ENCODE data around the gene ZNF260. TPM values are rescaled to one million over a fixed set of nuclear protein-coding genes. Genes with fewer than 3 reads are reported as not detected.

ZNF260 gene
- total and polyA plus RNA-seq, 2 of the 13 experiments (the other 11 are each of a cell fraction or from before 2014, with no cell fraction given) = 2.8 to 10.5 TPM

DNA sequence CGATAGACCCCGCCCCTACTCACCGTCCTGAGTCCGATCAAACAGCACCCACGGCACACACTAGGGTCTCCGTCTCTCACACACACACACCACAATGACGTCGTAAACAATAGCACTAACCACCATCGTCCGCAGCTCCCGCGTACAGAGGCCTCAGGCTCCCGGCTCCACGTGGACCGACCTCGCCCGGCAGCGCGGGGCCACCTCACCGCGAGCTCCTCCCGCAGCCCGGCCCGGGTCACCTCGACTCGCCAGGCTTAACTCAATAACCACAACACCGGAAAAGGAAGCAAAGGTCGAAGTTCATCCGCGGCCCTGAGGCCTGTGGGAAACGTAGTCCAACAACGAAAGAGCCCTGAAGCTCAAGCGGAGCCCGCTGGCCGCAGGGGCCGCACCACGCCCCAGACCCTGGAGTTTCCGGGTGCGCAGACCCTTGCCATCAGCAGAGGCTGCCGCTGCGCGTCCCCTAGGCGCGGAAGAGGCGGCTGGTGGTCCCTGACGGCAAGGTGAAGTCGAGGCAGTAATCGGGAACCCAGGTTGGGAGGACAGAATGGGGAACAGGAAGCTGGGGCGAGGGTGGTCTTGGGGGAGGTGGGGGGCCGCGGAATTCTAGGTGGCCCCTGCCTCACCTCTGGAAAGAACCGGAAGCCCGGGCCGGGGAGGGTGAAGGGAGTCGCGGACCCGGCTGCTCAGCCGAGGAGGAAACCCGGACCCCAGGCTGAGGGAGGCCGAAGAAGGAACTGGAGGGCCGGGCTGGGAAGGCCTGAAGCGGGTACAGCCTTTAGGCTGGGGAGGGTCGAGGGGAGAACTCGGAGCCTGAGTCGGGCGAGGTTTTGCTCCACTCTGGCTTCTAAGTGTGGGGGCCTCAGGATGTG, 45.2 kb upstream of the ZNF260 start, which contains the start of gene ZNF529 (continued):
- TF ChIP-seq, protein P1, sequence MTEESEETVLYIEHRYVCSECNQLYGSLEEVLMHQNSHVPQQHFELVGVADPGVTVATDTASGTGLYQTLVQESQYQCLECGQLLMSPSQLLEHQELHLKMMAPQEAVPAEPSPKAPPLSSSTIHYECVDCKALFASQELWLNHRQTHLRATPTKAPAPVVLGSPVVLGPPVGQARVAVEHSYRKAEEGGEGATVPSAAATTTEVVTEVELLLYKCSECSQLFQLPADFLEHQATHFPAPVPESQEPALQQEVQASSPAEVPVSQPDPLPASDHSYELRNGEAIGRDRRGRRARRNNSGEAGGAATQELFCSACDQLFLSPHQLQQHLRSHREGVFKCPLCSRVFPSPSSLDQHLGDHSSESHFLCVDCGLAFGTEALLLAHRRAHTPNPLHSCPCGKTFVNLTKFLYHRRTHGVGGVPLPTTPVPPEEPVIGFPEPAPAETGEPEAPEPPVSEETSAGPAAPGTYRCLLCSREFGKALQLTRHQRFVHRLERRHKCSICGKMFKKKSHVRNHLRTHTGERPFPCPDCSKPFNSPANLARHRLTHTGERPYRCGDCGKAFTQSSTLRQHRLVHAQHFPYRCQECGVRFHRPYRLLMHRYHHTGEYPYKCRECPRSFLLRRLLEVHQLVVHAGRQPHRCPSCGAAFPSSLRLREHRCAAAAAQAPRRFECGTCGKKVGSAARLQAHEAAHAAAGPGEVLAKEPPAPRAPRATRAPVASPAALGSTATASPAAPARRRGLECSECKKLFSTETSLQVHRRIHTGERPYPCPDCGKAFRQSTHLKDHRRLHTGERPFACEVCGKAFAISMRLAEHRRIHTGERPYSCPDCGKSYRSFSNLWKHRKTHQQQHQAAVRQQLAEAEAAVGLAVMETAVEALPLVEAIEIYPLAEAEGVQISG (CRISPR knock-in tag; IDR thresholded peaks at IDR 0.05) = peak; percentile 95
- TF ChIP-seq ZNF224 (CRISPR knock-in tag; IDR thresholded peaks at IDR 0.05) = no peak
- no peak for TF ChIP-seq SOX13 (IDR thresholded peaks at IDR 0.05)
- peak in 1 of 2 experiments; percentile 56; a peak in 1 of 4 replicates for TF ChIP-seq SOX13 (CRISPR knock-in tag; conservative IDR thresholded peaks at IDR 0.05 in 1 of 2, IDR thresholded peaks at IDR 0.05 in 1 of 2)
- TF ChIP-seq, protein P2, sequence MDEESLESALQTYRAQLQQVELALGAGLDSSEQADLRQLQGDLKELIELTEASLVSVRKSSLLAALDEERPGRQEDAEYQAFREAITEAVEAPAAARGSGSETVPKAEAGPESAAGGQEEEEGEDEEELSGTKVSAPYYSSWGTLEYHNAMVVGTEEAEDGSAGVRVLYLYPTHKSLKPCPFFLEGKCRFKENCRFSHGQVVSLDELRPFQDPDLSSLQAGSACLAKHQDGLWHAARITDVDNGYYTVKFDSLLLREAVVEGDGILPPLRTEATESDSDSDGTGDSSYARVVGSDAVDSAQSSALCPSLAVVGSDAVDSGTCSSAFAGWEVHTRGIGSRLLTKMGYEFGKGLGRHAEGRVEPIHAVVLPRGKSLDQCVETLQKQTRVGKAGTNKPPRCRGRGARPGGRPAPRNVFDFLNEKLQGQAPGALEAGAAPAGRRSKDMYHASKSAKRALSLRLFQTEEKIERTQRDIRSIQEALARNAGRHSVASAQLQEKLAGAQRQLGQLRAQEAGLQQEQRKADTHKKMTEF (CRISPR knock-in tag; IDR thresholded peaks at IDR 0.05) = peak; percentile 87
- TF ChIP-seq, protein P3, sequence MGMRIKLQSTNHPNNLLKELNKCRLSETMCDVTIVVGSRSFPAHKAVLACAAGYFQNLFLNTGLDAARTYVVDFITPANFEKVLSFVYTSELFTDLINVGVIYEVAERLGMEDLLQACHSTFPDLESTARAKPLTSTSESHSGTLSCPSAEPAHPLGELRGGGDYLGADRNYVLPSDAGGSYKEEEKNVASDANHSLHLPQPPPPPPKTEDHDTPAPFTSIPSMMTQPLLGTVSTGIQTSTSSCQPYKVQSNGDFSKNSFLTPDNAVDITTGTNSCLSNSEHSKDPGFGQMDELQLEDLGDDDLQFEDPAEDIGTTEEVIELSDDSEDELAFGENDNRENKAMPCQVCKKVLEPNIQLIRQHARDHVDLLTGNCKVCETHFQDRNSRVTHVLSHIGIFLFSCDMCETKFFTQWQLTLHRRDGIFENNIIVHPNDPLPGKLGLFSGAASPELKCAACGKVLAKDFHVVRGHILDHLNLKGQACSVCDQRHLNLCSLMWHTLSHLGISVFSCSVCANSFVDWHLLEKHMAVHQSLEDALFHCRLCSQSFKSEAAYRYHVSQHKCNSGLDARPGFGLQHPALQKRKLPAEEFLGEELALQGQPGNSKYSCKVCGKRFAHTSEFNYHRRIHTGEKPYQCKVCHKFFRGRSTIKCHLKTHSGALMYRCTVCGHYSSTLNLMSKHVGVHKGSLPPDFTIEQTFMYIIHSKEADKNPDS (CRISPR knock-in tag; IDR thresholded peaks at IDR 0.05) = 0 out of 2 replicates have a peak, but pooled peaks have one; percentile 46
- 0 out of 2 replicates have a peak, but pooled peaks have one; percentile 31 for TF ChIP-seq ZNF251 (CRISPR knock-in tag; IDR thresholded peaks at IDR 0.05)
- TF ChIP-seq ZNF619 (CRISPR knock-in tag; IDR thresholded peaks at IDR 0.05) = no peak; the same call in 1 of the 2 replicates
- 0 out of 2 replicates have a peak, but pooled peaks have one; percentile 44 for TF ChIP-seq PRMT3 (CRISPR knock-in tag; IDR thresholded peaks at IDR 0.05; ENCODE audit: borderline replicate concordance, low read depth)
- no peak for TF ChIP-seq ZNF383 (CRISPR knock-in tag; IDR thresholded peaks at IDR 0.05; ENCODE audit: borderline replicate concordance)
- TF ChIP-seq, protein P4, sequence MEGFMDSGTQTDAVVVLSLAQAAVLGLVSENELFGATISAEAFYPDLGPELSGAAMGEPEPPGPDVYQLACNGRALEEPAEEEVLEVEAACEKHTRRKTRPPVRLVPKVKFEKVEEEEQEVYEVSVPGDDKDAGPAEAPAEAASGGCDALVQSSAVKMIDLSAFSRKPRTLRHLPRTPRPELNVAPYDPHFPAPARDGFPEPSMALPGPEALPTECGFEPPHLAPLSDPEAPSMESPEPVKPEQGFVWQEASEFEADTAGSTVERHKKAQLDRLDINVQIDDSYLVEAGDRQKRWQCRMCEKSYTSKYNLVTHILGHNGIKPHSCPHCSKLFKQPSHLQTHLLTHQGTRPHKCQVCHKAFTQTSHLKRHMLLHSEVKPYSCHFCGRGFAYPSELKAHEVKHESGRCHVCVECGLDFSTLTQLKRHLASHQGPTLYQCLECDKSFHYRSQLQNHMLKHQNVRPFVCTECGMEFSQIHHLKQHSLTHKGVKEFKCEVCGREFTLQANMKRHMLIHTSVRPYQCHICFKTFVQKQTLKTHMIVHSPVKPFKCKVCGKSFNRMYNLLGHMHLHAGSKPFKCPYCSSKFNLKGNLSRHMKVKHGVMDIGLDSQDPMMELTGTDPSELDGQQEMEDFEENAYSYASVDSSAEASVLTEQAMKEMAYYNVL (CRISPR knock-in tag; IDR thresholded peaks at IDR 0.05; ENCODE audit: borderline replicate concordance) = no peak
- TF ChIP-seq HMG20B (CRISPR knock-in tag; conservative IDR thresholded peaks at IDR 0.05) = no peak
- TF ChIP-seq PAX8 (CRISPR knock-in tag; IDR thresholded peaks at IDR 0.05; ENCODE audit: borderline replicate concordance) = no peak
- peak; percentile 44; the same call in 1 of the 2 replicates for TF ChIP-seq KDM4B (CRISPR knock-in tag; IDR thresholded peaks at IDR 0.05)
- TF ChIP-seq, protein P5, sequence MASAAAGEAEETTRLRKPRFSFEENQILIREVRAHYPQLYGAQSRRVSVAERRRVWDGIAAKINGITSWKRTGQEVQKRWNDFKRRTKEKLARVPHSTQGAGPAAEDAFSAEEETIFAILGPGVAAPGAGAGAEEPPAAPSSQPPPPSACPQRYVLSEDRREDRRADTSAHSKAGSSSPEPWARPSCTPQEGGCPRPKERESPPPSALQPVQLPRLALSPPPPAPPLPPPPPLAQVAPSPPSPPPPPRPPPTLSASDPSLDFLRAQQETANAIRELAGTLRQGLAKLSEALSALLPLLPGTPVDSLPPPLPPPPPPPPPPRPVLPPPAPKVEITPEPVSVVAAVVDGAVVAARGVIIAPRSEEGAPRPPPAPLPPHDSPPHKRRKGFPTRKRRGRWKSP (CRISPR knock-in tag; IDR thresholded peaks at IDR 0.05) = peak; percentile 61; the same call in 1 of the 2 replicates
- TF ChIP-seq PHF8 (CRISPR knock-in tag; IDR thresholded peaks at IDR 0.05) = peak; percentile 94
- no peak for TF ChIP-seq PLRG1 (conservative IDR thresholded peaks at IDR 0.05)
- no peak for TF ChIP-seq KDM3A (CRISPR knock-in tag; IDR thresholded peaks at IDR 0.05; ENCODE audit: low read depth)
- peak; percentile 88 for TF ChIP-seq RNF2 (conservative IDR thresholded peaks at IDR 0.05; ENCODE audit: low read depth)
- no peak for TF ChIP-seq TCF7 (IDR thresholded peaks at IDR 0.05; ENCODE audit: low read depth)

All from HepG2 (cell line).